Suprapubic skin (tissue), 4 donors: ENCODE measurements around the gene AMDHD1. TPM values are rescaled to one million over a fixed set of nuclear protein-coding genes. Genes with fewer than 3 reads are reported as not detected.

ENCODE experiments used
- DNase-seq, 2 donors: peaks; one replicate each; pipeline ENCODE4 v3.0.0-alpha.2; 2019; ENCODE audit warnings: low spot score in 2 of 2
- H3K27ac ChIP-seq: fragments of 200-600 bp; sonication (generic); one replicate; pipeline ENCODE4 v1.5.1; 2019
- H3K27me3 ChIP-seq: fragments of 200-600 bp; sonication (generic); one replicate; pipeline ENCODE4 v1.5.1; 2019
- H3K36me3 ChIP-seq: fragments of 200-600 bp; sonication (generic); one replicate; pipeline ENCODE4 v1.5.1; 2019
- H3K4me1 ChIP-seq: fragments of 200-600 bp; sonication (generic); one replicate; pipeline ENCODE4 v1.5.1; 2019
- H3K4me3 ChIP-seq: fragments of 200-600 bp; sonication (generic); one replicate; pipeline ENCODE4 v1.5.1; 2019; ENCODE audit warnings: mild to moderate bottlenecking
- H3K9me3 ChIP-seq: fragments of 200-600 bp; sonication (generic); one replicate; pipeline ENCODE4 v1.5.1; 2019
- CTCF ChIP-seq, 2 donors: fragments of 200-600 bp in 1 of 2; fragments of 450-650 bp in 1 of 2; sonication (generic) in 1 of 2; IDR thresholded peaks; one replicate each; pipeline ENCODE4 v1.5.1; 2016 to 2019; ENCODE audit warnings: antibody characterized with exemption in 2 of 2, mild to moderate bottlenecking in 1 of 2, moderate library complexity in 1 of 2
- EP300 ChIP-seq: sonication (generic); formaldehyde crosslinking; IDR thresholded peaks from one replicate; pipeline ENCODE4 v1.6.1; 2017; ENCODE audit warnings: antibody characterized with exemption
- POLR2A ChIP-seq, 2 donors: fragments of 450-650 bp; IDR thresholded peaks; one replicate each; pipeline ENCODE4 v1.6.1; 2017; ENCODE audit warnings: antibody characterized with exemption in 2 of 2, mild to moderate bottlenecking in 2 of 2, moderate library complexity in 2 of 2
- POLR2AphosphoS5 ChIP-seq, 3 donors: sonication (generic); formaldehyde crosslinking; IDR thresholded peaks; one replicate each; pipeline ENCODE4 v1.6.1; 2017; ENCODE audit warnings: antibody characterized with exemption in 3 of 3
- WGBS: methylation state at CpG from one replicate; pipeline ENCODE4 v1.1.5; 2018; 5-methylcytosine and 5-hydroxymethylcytosine counted together
- total RNA-seq, 4 donors: library from RNA; depleted of rRNA; stranded (reverse); fragments of >200 nt; gene quantifications; one replicate each; pipeline ENCODE4 v1.1.0, GENCODE V29; 2016

Gene AMDHD1
- total RNA-seq, 4 donors from 2014 or later = 0.73 to 1.8 (median 1.2) TPM

- Histone ChIP-seq H3K27me3 (no peaks in the 10 kb centered on the region), H3K4me1 (peaks cover 3% of the 10 kb centered on the region), H3K9me3 (no peaks in the 10 kb centered on the region), H3K27ac (no peak overlapping the region), H3K4me3 (no peak overlapping the region), H3K36me3 (no peaks in the 10 kb centered on the region)
- DNase-seq = no peak
- WGBS = 52% methylated on average over 4 of the region's 4 CpGs
- TF ChIP-seq POLR2AphosphoS5 (IDR thresholded peaks at IDR 0.05) (no peak), EP300 (no peak), CTCF (IDR thresholded peaks at IDR 0.05) (no peak), POLR2A (IDR thresholded peaks at IDR 0.05) (no peak)
Observed at GRCh38 chr12:95989504-95990123, 46.5 kb downstream of the AMDHD1 start.

GRCh38 chr12:95990136-95990535 is 47.0 kb downstream of the AMDHD1 start:
- no peak overlapping the region for H3K27ac ChIP-seq
- H3K36me3 ChIP-seq = no peaks in the 10 kb centered on the region
- H3K4me1 ChIP-seq = peaks cover 3% of the 10 kb centered on the region
- no peaks in the 10 kb centered on the region for H3K27me3 ChIP-seq
- no peaks in the 10 kb centered on the region for H3K9me3 ChIP-seq
- 80% methylated on average over 7 of the region's 7 CpGs for WGBS
- H3K4me3 ChIP-seq = no peak overlapping the region
- DNase-seq = no peak
- TF ChIP-seq CTCF (IDR thresholded peaks at IDR 0.05) = no peak
- no peak for TF ChIP-seq POLR2A (IDR thresholded peaks at IDR 0.05)
- TF ChIP-seq POLR2AphosphoS5 (IDR thresholded peaks at IDR 0.05) = no peak
- no peak for TF ChIP-seq EP300

- no peaks in the 10 kb centered on the region for H3K9me3 ChIP-seq
- no peak overlapping the region for H3K27ac ChIP-seq
- no peak for DNase-seq
- TF ChIP-seq CTCF (IDR thresholded peaks at IDR 0.05) (no peak), EP300 (no peak), POLR2AphosphoS5 (IDR thresholded peaks at IDR 0.05) (no peak), POLR2A (IDR thresholded peaks at IDR 0.05) (no peak)
- H3K27me3 ChIP-seq = no peaks in the 10 kb centered on the region
- WGBS = 89% methylated on average over 7 of the region's 7 CpGs
- no peak overlapping the region for H3K4me3 ChIP-seq
- H3K36me3 ChIP-seq = no peaks in the 10 kb centered on the region
- H3K4me1 ChIP-seq = peaks cover 7% of the 10 kb centered on the region
Observed at GRCh38 chr12:95993907-95994306, 50.8 kb downstream of the AMDHD1 start.

- Histone ChIP-seq H3K27ac (no peak overlapping the region), H3K36me3 (no peaks in the 10 kb centered on the region), H3K27me3 (no peaks in the 10 kb centered on the region), H3K4me1 (peaks cover 7% of the 10 kb centered on the region), H3K9me3 (no peaks in the 10 kb centered on the region), H3K4me3 (no peak overlapping the region)
- 75% methylated on average over 5 of the region's 5 CpGs for WGBS
- DNase-seq = no peak
- TF ChIP-seq POLR2A (IDR thresholded peaks at IDR 0.05) (no peak), CTCF (IDR thresholded peaks at IDR 0.05) (no peak), EP300 (no peak), POLR2AphosphoS5 (IDR thresholded peaks at IDR 0.05) (no peak)
Observed at GRCh38 chr12:95994476-95994875, 51.3 kb downstream of the AMDHD1 start.

- no peak for TF ChIP-seq EP300
- TF ChIP-seq POLR2AphosphoS5 (IDR thresholded peaks at IDR 0.05) = no peak
- TF ChIP-seq POLR2A (IDR thresholded peaks at IDR 0.05) = no peak
- no peak for TF ChIP-seq CTCF (IDR thresholded peaks at IDR 0.05)
- H3K27me3 ChIP-seq = no peaks in the 10 kb centered on the region
- no peak for DNase-seq
- WGBS = 92% methylated on average over 29 of the region's 29 CpGs
- no peak overlapping the region for H3K4me3 ChIP-seq
- peaks cover 7% of the 10 kb centered on the region for H3K4me1 ChIP-seq
- peak overlapping the region; percentile 78 for H3K27ac ChIP-seq
- no peaks in the 10 kb centered on the region for H3K9me3 ChIP-seq
- no peaks in the 10 kb centered on the region for H3K36me3 ChIP-seq
Observed at GRCh38 chr12:95995238-95996031, 52.3 kb downstream of the AMDHD1 start.
